ENCODE data around the gene PAX5. TPM values are rescaled to one million over a fixed set of nuclear protein-coding genes. Genes with fewer than 3 reads are reported as not detected.

PAX5 gene
- total and polyA plus RNA-seq, 2 donors (not counting 1 experiment from before 2014, with no cell fraction given) = not detected

GRCh38 chr9:36985769-36986467 is 48.1 kb downstream of the PAX5 start:
- Histone ChIP-seq H3K9me3 (ENCODE audit: control insufficient read depth, insufficient read depth, low read depth, low read length) (no peaks in the 10 kb centered on the region), H3K4me3 (replicated peaks in 1 of 4; ENCODE audit: control extremely low read depth in 1 of 4, insufficient read depth in 1 of 4, low read depth in 3 of 4, low read length in 4 of 4) (no peak overlapping the region), H3K4me2 (ENCODE audit: extremely low read depth, insufficient read depth, low read length) (no peak overlapping the region), H3K36me3 (ENCODE audit: control insufficient read depth, insufficient read depth, low read length) (no peaks in the 10 kb centered on the region), H3K4me1 (ENCODE audit: control insufficient read depth, extremely low read depth, insufficient read depth, low read length) (no peaks in the 10 kb centered on the region), H4K20me1 (ENCODE audit: control insufficient read depth, extremely low read depth, insufficient read depth, low read length) (no peaks in the 10 kb centered on the region), H3K27me3 (ENCODE audit: control insufficient read depth, insufficient read depth, low read length) (peaks cover 47% of the 10 kb centered on the region), H3K9ac (ENCODE audit: insufficient read depth, low read length) (no peak overlapping the region), H3K27ac (ENCODE audit: insufficient read depth, low read length) (no peak overlapping the region), H2AFZ (ENCODE audit: low read length) (no peak overlapping the region), H3K79me2 (ENCODE audit: control insufficient read depth, insufficient read depth, low read length) (no peaks in the 10 kb centered on the region)
- no peak for DNase-seq (ENCODE audit: low read depth in 2 of 2)
- TF ChIP-seq EZH2 (IDR thresholded peaks at IDR 0.05; ENCODE audit: low read length, missing control alignments) = peak; percentile 82
- TF ChIP-seq CTCF (conservative IDR thresholded peaks at IDR 0.05 in 1 of 2, IDR thresholded peaks at IDR 0.05 in 1 of 2; ENCODE audit: low read depth in 1 of 2, low read length in 2 of 2) = no peak

GRCh38 chr9:36985061-36985768 is 48.9 kb downstream of the PAX5 start:
- peak; percentile 97 for TF ChIP-seq EZH2 (IDR thresholded peaks at IDR 0.05; ENCODE audit: low read length, missing control alignments)
- TF ChIP-seq CTCF (conservative IDR thresholded peaks at IDR 0.05 in 1 of 2, IDR thresholded peaks at IDR 0.05 in 1 of 2; ENCODE audit: low read depth in 1 of 2, low read length in 2 of 2) = no peak
- H4K20me1 ChIP-seq (ENCODE audit: control insufficient read depth, extremely low read depth, insufficient read depth, low read length) = no peaks in the 10 kb centered on the region
- H3K27me3 ChIP-seq (ENCODE audit: control insufficient read depth, insufficient read depth, low read length) = peaks cover 47% of the 10 kb centered on the region
- H3K27ac ChIP-seq (ENCODE audit: insufficient read depth, low read length) = no peak overlapping the region
- H3K4me1 ChIP-seq (ENCODE audit: control insufficient read depth, extremely low read depth, insufficient read depth, low read length) = no peaks in the 10 kb centered on the region
- H3K36me3 ChIP-seq (ENCODE audit: control insufficient read depth, insufficient read depth, low read length) = no peaks in the 10 kb centered on the region
- no peak overlapping the region for H3K4me3 ChIP-seq (replicated peaks in 1 of 4; ENCODE audit: control extremely low read depth in 1 of 4, insufficient read depth in 1 of 4, low read depth in 3 of 4, low read length in 4 of 4)
- DNase-seq (ENCODE audit: low read depth in 2 of 2) = no peak
- no peaks in the 10 kb centered on the region for H3K9me3 ChIP-seq (ENCODE audit: control insufficient read depth, insufficient read depth, low read depth, low read length)
- no peak overlapping the region for H3K4me2 ChIP-seq (ENCODE audit: extremely low read depth, insufficient read depth, low read length)
- H2AFZ ChIP-seq (ENCODE audit: low read length) = no peak overlapping the region
- no peak overlapping the region for H3K9ac ChIP-seq (ENCODE audit: insufficient read depth, low read length)
- no peaks in the 10 kb centered on the region for H3K79me2 ChIP-seq (ENCODE audit: control insufficient read depth, insufficient read depth, low read length)

GRCh38 chr9:36980148-36980974 is 53.7 kb downstream of the PAX5 start:
- no peak overlapping the region for H3K27ac ChIP-seq (ENCODE audit: insufficient read depth, low read length)

More at GRCh38 chr9:36980148-36980974, 53.7 kb downstream of the PAX5 start:
- no peak for TF ChIP-seq CTCF (conservative IDR thresholded peaks at IDR 0.05 in 1 of 2, IDR thresholded peaks at IDR 0.05 in 1 of 2; ENCODE audit: low read depth in 1 of 2, low read length in 2 of 2)
- TF ChIP-seq EZH2 (IDR thresholded peaks at IDR 0.05; ENCODE audit: low read length, missing control alignments) = no peak
- no peaks in the 10 kb centered on the region for H3K4me1 ChIP-seq (ENCODE audit: control insufficient read depth, extremely low read depth, insufficient read depth, low read length)
- no peaks in the 10 kb centered on the region for H3K79me2 ChIP-seq (ENCODE audit: control insufficient read depth, insufficient read depth, low read length)
- H3K36me3 ChIP-seq (ENCODE audit: control insufficient read depth, insufficient read depth, low read length) = no peaks in the 10 kb centered on the region
- no peaks in the 10 kb centered on the region for H4K20me1 ChIP-seq (ENCODE audit: control insufficient read depth, extremely low read depth, insufficient read depth, low read length)
- no peak for DNase-seq (ENCODE audit: low read depth in 2 of 2)
- peaks cover 16% of the 10 kb centered on the region for H3K27me3 ChIP-seq (ENCODE audit: control insufficient read depth, insufficient read depth, low read length)
- no peak overlapping the region for H3K4me2 ChIP-seq (ENCODE audit: extremely low read depth, insufficient read depth, low read length)
- no peak overlapping the region for H2AFZ ChIP-seq (ENCODE audit: low read length)
- H3K9ac ChIP-seq (ENCODE audit: insufficient read depth, low read length) = no peak overlapping the region
- no peak overlapping the region for H3K4me3 ChIP-seq (replicated peaks in 1 of 4; ENCODE audit: control extremely low read depth in 1 of 4, insufficient read depth in 1 of 4, low read depth in 3 of 4, low read length in 4 of 4)
- H3K9me3 ChIP-seq (ENCODE audit: control insufficient read depth, insufficient read depth, low read depth, low read length) = no peaks in the 10 kb centered on the region
